ENCODE measurements around the gene PAK6.

The PAK6 gene

GRCh38 chr15:40278026-40278425 lies 39.2 kb downstream of the PAK6 start:
- DNase-seq: no peak

DNA sequence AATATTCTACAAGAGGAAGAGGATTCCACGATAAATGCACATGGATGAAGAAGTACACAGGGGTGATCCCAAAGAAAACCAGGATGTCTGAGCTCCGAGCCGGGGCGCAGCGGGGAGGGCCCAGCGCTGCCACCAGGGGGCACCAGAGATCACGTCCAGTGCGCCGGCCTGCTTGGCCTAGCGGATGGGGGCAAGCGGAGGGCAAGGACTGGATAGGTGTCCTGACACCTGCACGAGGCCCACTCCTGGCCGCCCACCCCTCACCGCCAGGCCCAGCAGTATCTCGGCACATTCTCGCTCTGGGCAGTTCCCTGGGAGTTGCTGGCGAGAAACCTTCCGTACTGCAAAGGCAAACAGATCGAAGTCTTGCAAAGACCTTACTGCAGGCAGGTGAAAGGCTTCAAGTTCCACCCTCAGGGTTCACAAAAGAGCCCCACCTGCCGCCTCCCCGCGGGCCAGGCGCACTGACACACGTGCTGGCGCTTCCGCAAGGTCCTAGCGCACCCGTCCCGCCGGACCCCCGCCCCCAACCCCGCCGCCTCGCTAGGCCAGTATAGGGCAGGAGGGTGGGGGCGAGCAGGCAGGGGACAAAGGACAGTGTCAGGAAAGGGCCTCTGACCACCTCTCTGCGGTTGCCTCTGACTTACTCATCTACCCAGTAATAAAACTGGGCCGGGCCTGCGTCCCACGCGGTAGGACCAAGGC lies 40.7 kb downstream of the PAK6 start:
- peak; percentile 76 for DNase-seq

DNA sequence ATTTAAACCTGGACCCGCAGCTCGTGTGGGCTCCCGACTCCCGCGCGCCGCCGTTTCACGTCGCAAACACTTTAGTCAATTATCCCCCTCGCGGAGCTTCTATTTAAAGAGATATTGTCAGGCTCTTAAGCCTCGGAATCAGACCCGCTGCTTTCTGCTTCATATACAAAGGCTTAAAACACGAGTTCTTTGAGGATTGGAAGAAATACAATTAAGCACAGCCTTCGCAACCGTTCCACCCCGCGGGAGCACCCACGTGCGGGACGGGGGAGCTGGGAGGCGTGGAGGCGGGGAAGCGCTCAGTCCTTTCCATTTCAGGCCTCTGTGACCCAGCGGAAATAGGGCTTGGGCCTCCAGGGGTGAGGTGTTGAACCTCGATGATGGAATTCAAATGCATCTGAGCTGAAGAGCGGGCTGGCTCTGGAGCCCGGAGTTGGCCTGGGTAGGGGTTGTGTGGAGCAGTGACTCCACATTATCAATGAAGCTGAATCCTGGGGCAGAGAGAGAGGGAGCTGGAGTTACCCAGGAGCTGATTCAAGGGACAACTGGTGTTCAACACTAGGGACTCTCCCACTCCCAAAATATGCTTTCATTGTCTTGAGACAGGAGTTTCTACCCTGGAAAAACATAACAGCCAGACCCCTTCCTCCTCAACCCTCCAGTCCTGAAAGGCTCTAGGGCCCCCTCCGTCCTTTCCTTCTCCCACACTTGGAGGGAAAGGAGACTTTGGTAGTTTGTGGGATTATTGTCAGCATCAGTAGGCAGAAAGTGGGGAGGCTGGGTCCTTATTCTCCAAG lies 41.6 kb downstream of the PAK6 start:
- no peak for DNase-seq

- DNase-seq: no peak
These were observed 42.4 kb downstream of the PAK6 start for GRCh38 chr15:40281057-40281800.

- no peak for DNase-seq
These were observed 42.9 kb downstream of the PAK6 start for GRCh38 chr15:40281801-40282146.

DNA sequence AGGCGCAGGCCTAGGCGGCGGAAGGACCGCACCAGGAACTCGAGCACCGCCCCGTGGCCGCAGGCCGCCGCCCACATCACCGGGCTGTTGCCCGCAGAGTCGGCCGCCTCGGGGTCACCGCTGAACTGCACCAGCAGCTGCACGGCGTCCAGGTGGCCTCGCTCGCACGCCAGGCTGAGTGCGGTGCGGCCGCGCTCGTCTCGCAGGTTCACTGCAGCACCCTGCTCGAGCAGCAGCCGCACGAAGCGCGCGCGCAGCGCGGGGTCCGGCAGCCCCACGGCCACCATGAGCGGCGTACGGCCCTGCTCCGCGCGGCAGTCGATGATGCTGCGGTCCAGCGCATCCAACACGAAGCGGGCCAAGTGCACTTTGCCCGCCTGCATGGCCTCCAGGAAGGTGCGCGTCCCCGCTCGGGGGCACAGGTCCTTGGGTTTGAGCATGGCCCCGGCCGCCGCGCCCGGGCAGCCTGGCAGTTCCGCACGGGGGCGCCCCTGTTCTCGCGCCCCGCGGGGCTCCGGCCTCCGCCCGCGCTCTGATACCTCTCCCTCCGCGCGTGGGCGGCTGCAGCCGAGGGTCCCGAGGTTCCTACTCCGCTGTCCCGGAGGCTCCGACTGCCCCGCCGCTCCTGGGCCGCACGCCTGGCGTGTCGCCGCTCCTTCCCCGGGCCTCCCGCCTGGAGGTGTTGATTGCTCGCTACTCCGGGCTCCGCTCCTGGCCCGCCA lies 43.4 kb downstream of the PAK6 start:
- DNase-seq: peak; percentile 36

- DNase-seq: peak; percentile 29
These were observed 44.2 kb downstream of the PAK6 start, which contains the start of gene ANKRD63 for GRCh38 chr15:40282869-40283614. TSS of gene ANKRD63 (minus strand) at chr15:40283064. CDS start at chr15:40282586, 478 bp downstream.

GRCh38 chr15:40283615-40284300 lies 44.9 kb downstream of the PAK6 start:
- no peak for DNase-seq

GRCh38 chr15:40285151-40285550 lies 46.3 kb downstream of the PAK6 start:
- DNase-seq: no peak

- no peak for DNase-seq
These were observed 46.7 kb downstream of the PAK6 start for GRCh38 chr15:40285554-40286011.

GRCh38 chr15:40286061-40286532 lies 47.2 kb downstream of the PAK6 start:
- no peak for DNase-seq

DNA sequence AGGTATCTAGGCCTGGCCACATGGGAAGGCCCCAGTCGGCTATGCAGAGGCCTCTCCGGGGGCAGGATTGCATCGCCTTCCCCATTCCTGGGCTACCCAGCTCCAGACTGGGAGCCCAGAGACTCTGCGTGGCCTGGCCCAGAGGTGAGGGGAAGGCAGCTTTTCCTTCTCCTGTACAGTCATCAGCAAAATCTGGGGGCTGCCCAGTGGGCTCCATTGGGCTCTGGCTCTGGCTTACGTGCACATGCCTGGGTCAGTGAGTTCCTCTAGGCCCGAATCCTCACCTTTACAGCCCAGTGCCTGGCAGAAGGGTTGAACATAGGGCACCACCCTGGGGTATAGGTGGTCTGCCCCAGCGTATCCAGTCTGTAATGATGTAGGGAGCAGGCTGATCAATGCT lies 47.9 kb downstream of the PAK6 start:
- DNase-seq: no peak

GRCh38 chr15:40287505-40287904 lies 48.6 kb downstream of the PAK6 start:
- DNase-seq: no peak

DNA sequence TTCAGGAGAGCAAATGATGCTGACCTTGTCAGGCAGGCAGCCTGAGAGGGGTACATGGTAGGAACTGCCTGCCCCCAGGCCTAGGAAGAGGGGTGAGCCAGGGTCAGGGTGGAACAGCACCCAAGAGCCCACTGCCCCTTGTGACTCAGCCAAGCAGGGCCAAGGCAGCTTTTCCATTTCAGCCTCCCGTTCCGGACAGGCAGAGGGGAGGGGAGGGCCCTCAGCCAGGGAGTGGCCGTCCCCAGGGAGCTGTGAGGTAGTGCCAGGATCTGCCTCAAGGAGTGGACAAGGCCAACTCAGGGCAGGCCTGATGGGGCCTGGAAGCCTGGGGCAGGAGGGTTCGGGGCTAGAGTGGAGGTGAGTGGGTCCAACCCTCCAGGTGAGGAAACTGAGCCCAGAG lies 49.1 kb downstream of the PAK6 start:
- no peak for DNase-seq

GRCh38 chr15:40289140-40289775 lies 50.4 kb downstream of the PAK6 start:
- no peak for DNase-seq

- no peak for DNase-seq
These were observed 51.7 kb downstream of the PAK6 start for GRCh38 chr15:40290545-40290917.

DNA sequence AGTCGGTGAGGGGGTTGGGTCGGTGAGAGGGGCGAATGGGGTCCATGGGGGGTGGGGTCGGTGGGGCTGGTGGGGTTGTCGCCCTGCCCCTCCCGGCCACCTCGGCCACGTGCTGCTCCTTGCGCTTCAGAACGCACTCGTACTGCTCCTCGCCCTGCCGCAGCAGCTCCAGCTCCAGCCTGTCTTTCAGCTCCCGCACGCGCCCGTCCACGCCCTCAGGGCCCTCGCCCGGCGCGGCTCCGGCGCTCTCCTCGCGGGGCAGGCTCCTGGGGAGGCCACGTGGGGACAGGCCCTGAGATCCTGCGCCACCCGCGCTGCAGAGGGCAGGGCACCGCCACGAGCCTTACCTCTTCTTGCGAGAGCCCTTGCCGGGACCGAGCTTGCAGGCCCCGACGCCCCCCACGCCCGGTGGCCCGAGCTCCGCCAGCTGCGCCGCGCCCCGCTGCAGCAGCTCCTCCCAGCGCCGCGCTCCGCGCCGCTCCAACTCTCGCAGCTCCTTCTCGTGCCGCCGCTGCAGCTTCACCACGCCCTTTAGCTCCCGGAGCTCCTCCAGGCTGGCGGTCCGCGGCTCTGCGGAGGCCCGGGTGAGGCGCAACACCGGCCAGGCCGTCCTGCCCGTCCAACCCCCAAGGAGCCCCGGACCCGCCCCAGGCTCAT lies 52.2 kb downstream of the PAK6 start:
- DNase-seq: no peak

- no peak for DNase-seq
These were observed 53.4 kb downstream of the PAK6 start for GRCh38 chr15:40292246-40292645.

- no peak for DNase-seq
These were observed 54.1 kb downstream of the PAK6 start for GRCh38 chr15:40293006-40293405.

Measured in T-helper 9 cell (primary cell).